IMR-90 (cell line): Measurements from ENCODE around the gene GPR35.

ENCODE experiments used
- POLR2A ChIP-seq: IDR thresholded peaks from 2 replicates; pipeline ENCODE4 v1.6.1; 2012; ENCODE audit warnings: mild to moderate bottlenecking, low read depth, low read length
- TF ChIP-seq, protein P1 (sequence below): conservative IDR thresholded peaks from 2 replicates; pipeline ENCODE4 v1.5.1; 2012; ENCODE audit warnings: mild to moderate bottlenecking, low read depth, low read length, improper control_type of control experiment

GRCh38 chr2:240635998-240636547, 10.8 kb downstream of the GPR35 start:
- TF ChIP-seq, protein P1, sequence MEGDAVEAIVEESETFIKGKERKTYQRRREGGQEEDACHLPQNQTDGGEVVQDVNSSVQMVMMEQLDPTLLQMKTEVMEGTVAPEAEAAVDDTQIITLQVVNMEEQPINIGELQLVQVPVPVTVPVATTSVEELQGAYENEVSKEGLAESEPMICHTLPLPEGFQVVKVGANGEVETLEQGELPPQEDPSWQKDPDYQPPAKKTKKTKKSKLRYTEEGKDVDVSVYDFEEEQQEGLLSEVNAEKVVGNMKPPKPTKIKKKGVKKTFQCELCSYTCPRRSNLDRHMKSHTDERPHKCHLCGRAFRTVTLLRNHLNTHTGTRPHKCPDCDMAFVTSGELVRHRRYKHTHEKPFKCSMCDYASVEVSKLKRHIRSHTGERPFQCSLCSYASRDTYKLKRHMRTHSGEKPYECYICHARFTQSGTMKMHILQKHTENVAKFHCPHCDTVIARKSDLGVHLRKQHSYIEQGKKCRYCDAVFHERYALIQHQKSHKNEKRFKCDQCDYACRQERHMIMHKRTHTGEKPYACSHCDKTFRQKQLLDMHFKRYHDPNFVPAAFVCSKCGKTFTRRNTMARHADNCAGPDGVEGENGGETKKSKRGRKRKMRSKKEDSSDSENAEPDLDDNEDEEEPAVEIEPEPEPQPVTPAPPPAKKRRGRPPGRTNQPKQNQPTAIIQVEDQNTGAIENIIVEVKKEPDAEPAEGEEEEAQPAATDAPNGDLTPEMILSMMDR = no peak
- TF ChIP-seq POLR2A = no peak
